ENCODE results near the gene CUX1.

DNA sequence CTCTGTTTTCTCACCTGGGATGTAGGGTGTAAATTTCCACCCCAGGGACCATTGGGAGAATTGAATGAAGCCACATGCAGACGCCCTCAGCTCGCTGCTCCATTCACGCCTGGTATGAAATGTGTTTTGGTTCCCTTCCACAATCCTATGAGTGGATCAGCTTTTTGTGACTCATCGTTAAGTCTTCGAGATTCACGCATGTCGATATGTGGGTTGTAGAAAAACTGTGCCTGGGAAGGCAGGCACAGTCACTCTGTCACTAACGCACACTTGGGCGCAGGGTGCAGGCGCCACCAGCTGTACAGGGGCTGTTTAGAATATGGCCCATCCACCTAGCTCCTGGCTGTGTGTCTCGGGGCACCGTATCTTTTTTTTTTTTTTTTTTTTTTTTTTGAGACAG lies 405.0 kb downstream of the CUX1 start:
- TF ChIP-seq, protein P1, sequence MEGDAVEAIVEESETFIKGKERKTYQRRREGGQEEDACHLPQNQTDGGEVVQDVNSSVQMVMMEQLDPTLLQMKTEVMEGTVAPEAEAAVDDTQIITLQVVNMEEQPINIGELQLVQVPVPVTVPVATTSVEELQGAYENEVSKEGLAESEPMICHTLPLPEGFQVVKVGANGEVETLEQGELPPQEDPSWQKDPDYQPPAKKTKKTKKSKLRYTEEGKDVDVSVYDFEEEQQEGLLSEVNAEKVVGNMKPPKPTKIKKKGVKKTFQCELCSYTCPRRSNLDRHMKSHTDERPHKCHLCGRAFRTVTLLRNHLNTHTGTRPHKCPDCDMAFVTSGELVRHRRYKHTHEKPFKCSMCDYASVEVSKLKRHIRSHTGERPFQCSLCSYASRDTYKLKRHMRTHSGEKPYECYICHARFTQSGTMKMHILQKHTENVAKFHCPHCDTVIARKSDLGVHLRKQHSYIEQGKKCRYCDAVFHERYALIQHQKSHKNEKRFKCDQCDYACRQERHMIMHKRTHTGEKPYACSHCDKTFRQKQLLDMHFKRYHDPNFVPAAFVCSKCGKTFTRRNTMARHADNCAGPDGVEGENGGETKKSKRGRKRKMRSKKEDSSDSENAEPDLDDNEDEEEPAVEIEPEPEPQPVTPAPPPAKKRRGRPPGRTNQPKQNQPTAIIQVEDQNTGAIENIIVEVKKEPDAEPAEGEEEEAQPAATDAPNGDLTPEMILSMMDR (IDR thresholded peaks at IDR 0.05): no peak
- no peak for TF ChIP-seq POLR2A (IDR thresholded peaks at IDR 0.05)

All from esophagus squamous epithelium (tissue), 4 donors.